ENCODE data around the gene PLCB4. TPM values are rescaled to one million over a fixed set of nuclear protein-coding genes. Genes with fewer than 3 reads are reported as not detected.

The PLCB4 gene
- total RNA-seq, 1 experiment from 2014 or later = 10.1 TPM

- Histone ChIP-seq H3K4me1 (ENCODE audit: insufficient read depth, low read length) (no peaks in the 10 kb centered on the region), H3K79me1 (ENCODE audit: insufficient read depth, low read depth, low read length, poor library complexity, severe bottlenecking) (no peaks in the 10 kb centered on the region), H3K79me2 (ENCODE audit: insufficient read depth, low read length) (no peaks in the 10 kb centered on the region), H3K9ac (ENCODE audit: extremely low read depth, insufficient read length, low read length) (no peak overlapping the region), H2AFZ (ENCODE audit: low read length) (no peak overlapping the region), H3K9me3 (ENCODE audit: control insufficient read depth, low read depth, low read length) (no peaks in the 10 kb centered on the region), H2BK5ac (ENCODE audit: insufficient read length, low read length) (no peak overlapping the region), H2BK15ac (ENCODE audit: low read depth, low read length) (no peak overlapping the region), H2BK20ac (ENCODE audit: low read depth, low read length, poor library complexity, severe bottlenecking) (no peak overlapping the region), H4K91ac (ENCODE audit: insufficient read length, low read depth, low read length) (no peak overlapping the region), H3K4me2 (ENCODE audit: insufficient read depth, insufficient read length, low read length) (no peak overlapping the region), H3K18ac (ENCODE audit: insufficient read length, low read depth, low read length) (no peak overlapping the region), H2AK5ac (ENCODE audit: insufficient read length, low read length) (no peak overlapping the region), H4K5ac (ENCODE audit: insufficient read length, low read depth, low read length) (no peak overlapping the region), H3K23me2 (ENCODE audit: insufficient read length, low read depth, low read length, poor library complexity, severe bottlenecking) (no peaks in the 10 kb centered on the region), H3K27me3 (ENCODE audit: insufficient read depth, low read length) (no peaks in the 10 kb centered on the region; the same call in 1 of the 2 replicates), H2BK120ac (ENCODE audit: low read depth, low read length, poor library complexity, severe bottlenecking) (no peak overlapping the region), H4K8ac (replicated peaks; ENCODE audit: insufficient read length, low read depth, low read length) (no peak overlapping the region), H3K14ac (ENCODE audit: insufficient read depth, low read length) (no peak overlapping the region), H2BK12ac (ENCODE audit: insufficient read length, low read depth, low read length) (no peak overlapping the region), H3T11ph (ENCODE audit: low read length) (no peak overlapping the region), H3K23ac (ENCODE audit: insufficient read length, low read depth, low read length) (no peak overlapping the region), H3K56ac (ENCODE audit: insufficient read length, low read depth, low read length) (no peak overlapping the region), H4K20me1 (ENCODE audit: control insufficient read depth, insufficient read depth, insufficient read length) (no peaks in the 10 kb centered on the region), H3K27ac (ENCODE audit: insufficient read length, low read depth, low read length) (no peak overlapping the region), H3K4ac (ENCODE audit: low read depth, low read length) (no peak overlapping the region)
- no peak overlapping the region for H3K27ac Mint-ChIP-seq
- peak; percentile 58 for DNase-seq
- H3K4me1 Mint-ChIP-seq = no peaks in the 10 kb centered on the region
- no peak overlapping the region for H3K4me3 Mint-ChIP-seq
- peak; percentile 65 for TF ChIP-seq CTCF (conservative IDR thresholded peaks at IDR 0.05)
- WGBS (ENCODE audit: extremely low coverage, insufficient read length, low lambda C conversion rate) = no CpG with 5 or more reads among the region's 1 CpG
- peaks cover 19 to 26% (median 20%) of the 10 kb centered on the region in 3 experiments; a peak in 6 of 7 replicates for H3K36me3 Mint-ChIP-seq (ENCODE audit: insufficient read depth in 1 of 3, low read depth in 3 of 3)
- peaks cover 8% of the 10 kb centered on the region in 2 experiments; a peak in 2 of 5 replicates for H3K9me3 Mint-ChIP-seq
- no peaks in the 10 kb centered on the region; the same call in 1 of the 2 replicates for H3K27me3 Mint-ChIP-seq (ENCODE audit: low read depth)
These were observed 389.4 kb downstream of the PLCB4 start for GRCh38 chr20:9458138-9458796.
